ENCODE results near the gene PNPLA1.
"Not testable (repeated sequence)": the region's sequence is repeated elsewhere in the genome, so short reads cannot be mapped to it uniquely, and the experiment has no call there.

Gene PNPLA1

DNA sequence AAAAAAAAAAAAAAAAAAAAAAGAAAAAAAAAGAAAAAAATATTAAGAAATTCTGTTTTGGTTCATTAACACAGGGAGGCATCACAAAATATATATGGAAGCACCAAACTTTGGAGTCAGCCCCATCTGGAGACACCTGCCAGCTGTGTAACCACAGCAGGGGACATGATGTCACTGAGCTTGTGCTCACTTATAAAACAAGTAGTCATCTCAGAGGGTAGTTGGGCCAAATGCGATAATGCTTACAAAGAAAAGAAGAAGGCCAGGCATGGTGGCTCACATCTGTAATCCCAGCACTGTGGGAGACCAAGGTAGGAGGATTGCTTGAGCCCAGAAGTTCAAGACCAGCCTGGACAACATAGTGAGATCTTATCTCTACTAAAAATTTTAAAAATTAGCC lies 68.0 kb downstream of the PNPLA1 start:
- DNase-seq: no peak

DNA sequence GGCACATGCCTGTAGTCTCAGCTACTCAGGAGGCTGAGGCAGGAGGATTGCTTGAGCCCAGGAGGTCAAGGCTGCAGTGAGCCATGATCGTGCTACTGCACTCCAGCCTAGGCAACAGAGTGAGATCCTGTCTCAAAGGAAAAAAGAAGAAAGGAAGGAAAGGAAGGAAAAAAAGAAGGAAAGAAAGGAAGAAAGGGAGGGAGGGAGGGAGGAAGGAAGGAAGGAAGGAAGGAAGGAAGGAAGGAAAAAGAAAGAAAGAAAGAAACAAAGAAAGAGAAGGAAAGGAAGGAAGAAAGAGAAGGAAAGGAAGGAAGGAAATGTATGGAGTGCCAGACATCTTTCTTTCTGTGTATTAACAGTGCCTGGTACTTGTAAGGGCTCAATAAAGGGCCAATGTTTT lies 68.4 kb downstream of the PNPLA1 start:
- not testable (repeated sequence) for DNase-seq

- DNase-seq: no peak
Measured at GRCh38 chr6:36339146-36339545, 69.3 kb downstream of the PNPLA1 start.

- no peak for DNase-seq
Measured at GRCh38 chr6:36340306-36340617, 70.4 kb downstream of the PNPLA1 start.

DNA sequence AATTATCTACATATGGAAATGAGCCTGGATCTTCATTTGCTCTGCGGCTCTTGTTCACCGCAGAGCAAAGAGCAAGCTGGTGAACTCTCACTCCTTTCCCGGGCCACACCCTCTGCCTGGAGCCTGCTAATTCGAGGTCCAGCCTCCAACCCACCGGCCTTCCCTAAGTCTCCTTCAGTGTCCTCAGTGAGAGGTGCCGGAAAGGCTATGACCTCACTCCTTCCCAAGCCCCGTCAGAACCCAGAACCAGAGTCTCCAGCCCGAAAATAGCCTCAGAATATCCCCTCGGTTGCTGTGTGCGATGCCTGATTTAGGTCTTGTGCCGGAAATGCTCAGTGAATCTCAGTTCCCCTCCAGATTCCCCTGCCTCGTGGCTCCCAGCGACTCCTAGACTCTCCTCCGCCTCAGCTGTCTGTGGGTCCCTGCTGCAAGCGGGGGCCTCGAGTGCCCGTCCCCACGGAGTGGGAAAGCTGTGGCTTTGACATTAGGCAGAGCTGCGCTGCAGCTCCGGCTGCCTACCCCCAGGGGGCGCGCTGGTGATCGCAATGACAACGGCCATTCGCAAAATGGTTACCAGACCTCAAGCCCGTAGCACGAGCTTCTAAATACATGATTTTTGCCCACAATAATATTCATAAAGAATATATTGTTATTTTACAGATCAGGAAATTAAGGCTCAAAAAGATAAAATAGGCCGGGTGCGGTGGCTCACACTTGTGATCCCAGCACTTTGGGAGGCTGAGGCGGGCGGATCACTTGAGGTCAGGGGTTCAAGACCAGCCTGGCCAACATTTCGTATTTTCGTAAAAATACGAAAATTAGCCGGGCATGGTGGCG lies 71.0 kb downstream of the PNPLA1 start:
- DNase-seq: no peak

DNA sequence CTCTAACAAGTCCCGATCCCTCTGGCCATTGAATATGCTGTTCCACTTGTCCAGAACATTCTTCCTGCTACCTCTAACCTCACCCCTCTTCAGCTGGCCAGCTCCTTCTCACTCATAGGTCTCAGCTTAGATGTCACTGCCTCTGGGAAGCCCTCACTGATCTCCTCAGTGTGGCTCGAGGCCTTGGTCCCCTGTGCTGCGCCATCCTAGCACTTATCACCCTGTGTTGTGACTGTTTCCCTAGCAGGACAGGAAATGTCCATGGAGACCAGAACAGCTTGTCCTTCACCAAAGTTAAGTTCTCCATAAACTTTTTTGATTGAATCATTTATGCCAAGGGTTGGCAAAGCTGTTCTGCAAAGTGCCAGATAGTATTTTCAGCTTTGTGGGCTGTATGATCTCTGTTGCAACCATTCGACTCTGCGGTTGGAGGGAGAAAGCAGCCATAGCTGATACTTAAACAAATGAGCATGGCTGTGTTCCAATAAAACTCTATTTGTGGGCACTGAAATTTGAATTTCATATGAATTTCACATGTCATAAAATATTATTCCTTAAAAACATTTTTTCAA lies 73.3 kb downstream of the PNPLA1 start:
- DNase-seq: no peak

- DNase-seq: no peak
Measured at GRCh38 chr6:36345681-36346466, 76.0 kb downstream of the PNPLA1 start.

GRCh38 chr6:36346486-36347273 lies 76.8 kb downstream of the PNPLA1 start:
- DNase-seq: no peak

- no peak for DNase-seq
Measured at GRCh38 chr6:36347621-36348020, 77.8 kb downstream of the PNPLA1 start.

- no peak for DNase-seq
Measured at GRCh38 chr6:36349240-36349639, 79.4 kb downstream of the PNPLA1 start.

GRCh38 chr6:36350082-36350481 lies 80.2 kb downstream of the PNPLA1 start:
- no peak for DNase-seq

DNA sequence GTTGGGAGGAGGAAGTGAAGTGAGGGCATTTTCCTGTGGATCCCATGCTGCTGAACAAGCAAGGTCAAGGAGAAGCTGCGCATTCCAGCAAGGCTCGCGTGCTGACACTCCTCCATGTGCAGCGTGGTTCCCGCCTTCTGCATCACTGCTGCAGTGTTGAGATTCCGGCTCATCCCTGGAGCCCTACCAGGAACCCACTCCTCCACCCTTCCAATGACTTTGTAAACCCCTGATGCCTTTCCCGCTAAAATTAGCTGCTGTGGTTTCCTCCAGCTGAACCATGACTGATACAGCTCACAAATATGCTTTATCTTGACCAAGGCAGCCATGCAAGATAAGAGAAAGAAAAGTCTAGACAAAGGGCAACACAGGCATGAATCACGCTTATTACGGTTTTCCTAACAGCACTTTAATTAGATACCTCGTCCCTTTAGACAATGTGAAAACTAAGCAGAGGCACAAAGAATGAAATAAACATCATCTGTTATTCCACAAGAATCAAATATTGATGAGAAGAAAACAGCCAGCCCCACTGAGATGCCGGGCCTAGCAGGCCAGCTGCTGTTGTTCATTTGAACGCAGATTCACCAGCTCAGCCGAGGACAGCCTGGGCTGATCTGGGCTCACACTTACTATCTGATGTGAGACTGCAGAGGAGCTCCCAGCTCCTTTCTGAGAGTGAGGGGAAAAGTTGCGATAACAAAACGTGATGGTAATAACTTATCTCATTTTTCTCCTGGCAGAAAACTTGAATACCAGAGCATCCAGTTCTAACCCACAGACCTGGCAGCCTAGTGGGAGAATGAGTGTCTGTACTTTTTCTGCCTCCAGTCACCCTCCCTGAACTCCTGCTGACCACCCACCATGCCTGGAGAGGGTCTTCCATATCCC lies 81.1 kb downstream of the PNPLA1 start:
- DNase-seq: no peak

GRCh38 chr6:36352477-36353157 lies 82.8 kb downstream of the PNPLA1 start:
- no peak for DNase-seq

- DNase-seq: no peak
Measured at GRCh38 chr6:36353411-36353915, 83.6 kb downstream of the PNPLA1 start.

- DNase-seq: no peak
Measured at GRCh38 chr6:36355819-36356218, 86.0 kb downstream of the PNPLA1 start.

DNA sequence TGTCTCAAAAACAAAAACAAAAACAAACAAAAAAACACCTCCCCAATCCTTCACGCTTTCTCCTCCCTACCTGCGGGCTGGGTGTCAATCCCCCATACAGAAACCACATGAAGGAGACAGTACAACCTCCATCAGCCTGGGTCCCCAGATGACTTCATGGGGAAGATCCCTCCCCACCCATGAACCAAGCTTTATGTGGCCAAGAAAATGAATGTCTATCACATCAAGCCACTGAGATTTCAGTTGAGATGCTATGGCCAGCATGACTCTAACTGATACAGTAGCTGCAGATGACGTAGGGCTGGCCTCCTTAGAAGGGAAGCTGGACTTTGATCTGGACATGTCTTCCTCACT lies 88.0 kb downstream of the PNPLA1 start:
- DNase-seq: no peak
